HCT116 (cell line): ENCODE data around the gene NBAS. TPM values are rescaled to one million over a fixed set of nuclear protein-coding genes. Genes with fewer than 3 reads are reported as not detected.
A peak's percentile ranks its signal among the peaks of the same experiment; 100 is the strongest.

ENCODE experiments used
- ATAC-seq: fragments of 200-7000 bp; cut with Tn5 transposase; 2 replicates; pipeline ENCODE4 v1.9.1; 2020; ENCODE audit warnings: mild to moderate bottlenecking, moderate library complexity
- BruUV-seq: library from RNA; stranded (reverse); fragments of 400-500 nt; replicated peaks from 2 replicates; lab custom pipeline; 2021; lab: Mats Ljungman, UMichigan
- CTCF ChIA-PET: fragments of 300-600 bp; sonication (Branson Sonifier 250); formaldehyde crosslinking; loops from one replicate; lab custom pipeline; 2021; ENCODE audit warnings: antibody characterized with exemption; lab: Charles Lee
- POLR2A ChIA-PET: fragments of 300-600, 350-600 bp; sonication (Branson Sonifier 250); formaldehyde crosslinking; loops from one replicate; lab custom pipeline; 2021; ENCODE audit warnings: antibody characterized with exemption; lab: Charles Lee
- RAD21 ChIA-PET, 2 experiments: fragments of 300-600 bp; sonication (Branson Sonifier 250); formaldehyde crosslinking; loops; one replicate each; lab custom pipeline; 2023; ENCODE audit warnings: low total read pairs in 2 of 2; ENCODE audit not compliant: uncharacterized antibody in 2 of 2, unreplicated experiment in 2 of 2, low non-redundant PET in 1 of 2; lab: Charles Lee
- DNase-seq: peaks from one replicate; pipeline ENCODE4 v3.0.0-alpha.2; 2010; ENCODE audit warnings: low read depth, low spot score
- H2AFZ ChIP-seq: fragments of 200-600 bp; shearing (Covaris generic), sonication (generic); 2 replicates; pipeline ENCODE4 v1.6.1; 2017; ENCODE audit warnings: low read depth, mixed run types, mixed read lengths, antibody characterized with exemption, low read length; ENCODE audit not compliant: poor library complexity, severe bottlenecking
- H3K27ac ChIP-seq: 2 replicates; pipeline ENCODE4 v1.5.1; 2012; ENCODE audit warnings: low read depth, low read length
- H3K27me3 ChIP-seq: fragments of 200-600 bp; sonication (generic); 2 replicates; pipeline ENCODE4 v1.6.1; 2016; ENCODE audit warnings: mixed run types, low read length, mixed read lengths; ENCODE audit not compliant: insufficient read depth
- H3K36me3 ChIP-seq, 2 experiments: fragments of 200-500 bp in 1 of 2; fragments of 200-600 bp in 1 of 2; sonication (Bioruptor generic) in 1 of 2; sonication (generic) in 1 of 2; 2 replicates each; pipeline versions ENCODE4 v1.5.1 to v1.6.1; 2014 to 2016; ENCODE audit warnings: low read length in 2 of 2, inconsistent platforms in 1 of 2, mixed read lengths in 1 of 2, mixed run types in 1 of 2; ENCODE audit not compliant: insufficient read depth in 2 of 2, control insufficient read depth in 1 of 2
- H3K4me1 ChIP-seq, 2 experiments: fragments of 200-600 bp in 1 of 2; sonication (generic) in 1 of 2; 2 replicates each; pipeline versions ENCODE4 v1.5.1 to v1.6.1; 2012 to 2017; ENCODE audit warnings: low read length in 2 of 2, inconsistent platforms in 1 of 2, mild to moderate bottlenecking in 1 of 2, mixed read lengths in 1 of 2, mixed run types in 1 of 2, moderate library complexity in 1 of 2; ENCODE audit not compliant: insufficient read depth in 2 of 2, control insufficient read depth in 1 of 2
- H3K4me2 ChIP-seq: fragments of 200-600 bp; sonication (generic); 2 replicates; pipeline ENCODE4 v1.6.1; 2017; ENCODE audit warnings: mixed run types, low read length, mixed read lengths
- H3K4me3 ChIP-seq, 2 experiments: fragments of 200-600 bp in 1 of 2; sonication (generic) in 1 of 2; replicated peaks in 1 of 2; 2 replicates each; pipeline ENCODE4 v1.5.1; 2011 to 2016; ENCODE audit warnings: low read length in 2 of 2, control low read depth in 1 of 2, low read depth in 1 of 2, mild to moderate bottlenecking in 1 of 2, mixed read lengths in 1 of 2, mixed run types in 1 of 2
- H3K79me2 ChIP-seq: fragments of 200-600 bp; sonication (generic); 2 replicates; pipeline ENCODE4 v1.6.1; 2017; ENCODE audit warnings: mild to moderate bottlenecking, mixed run types, low read length, moderate library complexity, mixed read lengths; ENCODE audit not compliant: insufficient read depth
- H3K9ac ChIP-seq: fragments of 200-600 bp; sonication (generic); 2 replicates; pipeline ENCODE4 v1.6.1; 2016; ENCODE audit warnings: low read length, mixed read lengths
- H3K9me2 ChIP-seq: fragments of 200-600 bp; sonication (generic), shearing (Covaris generic); 2 replicates; pipeline ENCODE4 v1.6.1; 2017; ENCODE audit warnings: mixed run types, mild to moderate bottlenecking, moderate library complexity; ENCODE audit not compliant: insufficient read depth
- H3K9me3 ChIP-seq, 2 experiments: fragments of 200-500 bp in 1 of 2; fragments of 200-600 bp in 1 of 2; sonication (Bioruptor generic) in 1 of 2; sonication (generic) in 1 of 2; 2 replicates each; pipeline ENCODE4 v1.6.1; 2014 to 2017; ENCODE audit warnings: low read length in 2 of 2, mixed read lengths in 2 of 2, inconsistent platforms in 1 of 2, low read depth in 1 of 2, mild to moderate bottlenecking in 1 of 2, mixed run types in 1 of 2, moderate library complexity in 1 of 2; ENCODE audit not compliant: control insufficient read depth in 1 of 2, insufficient read depth in 1 of 2
- H4K20me1 ChIP-seq: fragments of 200-600 bp; sonication (generic), shearing (Covaris generic); 2 replicates; pipeline ENCODE4 v1.6.1; 2017; ENCODE audit warnings: mixed run types, mild to moderate bottlenecking, moderate library complexity; ENCODE audit not compliant: insufficient read depth
- ATF3 ChIP-seq: IDR thresholded peaks from 2 replicates; pipeline ENCODE4 v1.6.1; 2012
- CBX3 ChIP-seq: IDR thresholded peaks from 2 replicates; pipeline ENCODE4 v1.6.1; 2012; ENCODE audit warnings: low read depth
- CTCF ChIP-seq, 3 experiments: fragments of 200-600 bp in 1 of 3; sonication (generic) in 1 of 3; IDR thresholded peaks in 2 of 3; conservative IDR thresholded peaks in 1 of 3; 2 replicates each; pipeline ENCODE4 v1.5.1; 2012 to 2017; ENCODE audit warnings: low read depth in 2 of 3, low read length in 2 of 3, antibody characterized with exemption in 1 of 3, borderline replicate concordance in 1 of 3, control low read depth in 1 of 3, mild to moderate bottlenecking in 1 of 3, mixed read lengths in 1 of 3, mixed run types in 1 of 3, moderate library complexity in 1 of 3; ENCODE audit not compliant: insufficient read depth in 1 of 3
- ELF1 ChIP-seq: IDR thresholded peaks from 2 replicates; pipeline ENCODE4 v1.6.1; 2012; ENCODE audit warnings: low read depth, borderline replicate concordance
- EZH2 ChIP-seq: fragments of 200-600 bp; sonication (generic); IDR thresholded peaks from 2 replicates; pipeline ENCODE4 v1.6.1; 2017; ENCODE audit warnings: antibody characterized with exemption, mixed run types
- EZH2phosphoT487 ChIP-seq: fragments of 200-600 bp; IDR thresholded peaks from 2 replicates; pipeline ENCODE4 v1.6.1; 2018; ENCODE audit warnings: antibody characterized with exemption, borderline replicate concordance
- FOSL1 ChIP-seq: IDR thresholded peaks from 2 replicates; pipeline ENCODE4 v1.6.1; 2012; ENCODE audit warnings: low read depth
- JUND ChIP-seq: IDR thresholded peaks from 2 replicates; pipeline ENCODE4 v1.6.1; 2012
- POLR2A ChIP-seq: IDR thresholded peaks from 2 replicates; pipeline ENCODE4 v1.7.0; 2011; ENCODE audit warnings: borderline replicate concordance; ENCODE audit not compliant: insufficient read depth, insufficient read length; ENCODE audit errors: extremely low read depth
- POLR2AphosphoS5 ChIP-seq: IDR thresholded peaks from 2 replicates; pipeline ENCODE4 v1.6.1; 2011; ENCODE audit warnings: mild to moderate bottlenecking, low read depth, low read length, moderate library complexity
- RAD21 ChIP-seq: IDR thresholded peaks from 2 replicates; pipeline ENCODE4 v1.6.1; 2012; ENCODE audit warnings: low read depth, mild to moderate bottlenecking
- SIN3A ChIP-seq: IDR thresholded peaks from 2 replicates; pipeline ENCODE4 v1.6.1; 2012; ENCODE audit warnings: low read depth
- SRF ChIP-seq: IDR thresholded peaks from 2 replicates; pipeline ENCODE4 v1.6.1; 2012; ENCODE audit warnings: low read depth
- ZFX ChIP-seq: fragments of 450-650 bp; IDR thresholded peaks from 2 replicates; pipeline ENCODE4 v1.6.1; 2017
- ZNF274 ChIP-seq: fragments of 200-500 bp; sonication (Bioruptor generic); IDR thresholded peaks from 2 replicates; pipeline ENCODE4 v1.6.1; 2014; ENCODE audit warnings: mild to moderate bottlenecking, low read depth, low read length, inconsistent platforms
- intact Hi-C: fragments of 100-400 bp; cut with micrococcal nuclease; formaldehyde crosslinking; loops from 2 replicates; pipeline ENCODE4 v1.10.0; 2022
- total RNA-seq: library from RNA; stranded (reverse); gene quantifications from one replicate; pipeline ENCODE4 v1.2.1, GENCODE V29; 2021; ENCODE audit not compliant: unreplicated experiment

The NBAS gene
- total RNA-seq, 1 experiment from 2014 or later: 32.8 TPM

- RAD21 ChIA-PET: no interaction called here
- H3K27me3 ChIP-seq: no peaks in the 10 kb centered on the region
Observed at GRCh38 chr2:15176604-15177003, 384.5 kb downstream of the NBAS start.

DNA sequence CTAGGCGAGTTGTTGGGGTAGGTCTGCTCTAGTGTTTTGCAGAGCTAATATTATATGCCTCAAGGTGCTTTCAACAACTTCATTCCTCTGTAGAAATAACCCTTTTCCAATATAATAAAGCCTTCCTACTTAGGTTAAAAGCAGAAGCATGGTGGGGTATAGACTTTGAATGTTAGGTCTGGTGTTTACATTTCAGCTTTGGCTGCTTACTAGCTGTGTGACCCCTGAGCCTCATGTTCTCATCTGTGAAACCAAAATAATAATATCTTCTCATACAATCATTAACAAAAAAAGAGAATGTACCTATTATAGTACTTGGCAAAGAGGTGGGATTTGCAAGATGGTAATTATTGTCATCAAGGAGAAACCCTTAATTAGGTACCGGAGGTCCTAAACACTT lies 386.6 kb downstream of the NBAS start:
- H3K4me1 ChIP-seq: peaks cover 23 to 28% of the 10 kb centered on the region in 2 experiments
- H3K36me3 ChIP-seq: no peaks in the 10 kb centered on the region
- ChIA-PET RAD21 (no interaction called here), CTCF (no interaction called here), POLR2A (no interaction called here)
- H3K9me3 ChIP-seq: no peaks in the 10 kb centered on the region
- no peak overlapping the region for H3K9ac ChIP-seq
- H3K4me3 ChIP-seq: no peak overlapping the region
- ATAC-seq (no peak), DNase-seq (no peak)
- H4K20me1 ChIP-seq: no peaks in the 10 kb centered on the region
- no peaks in the 10 kb centered on the region for H3K79me2 ChIP-seq
- H3K27ac ChIP-seq: no peak overlapping the region
- H3K27me3 ChIP-seq: no peaks in the 10 kb centered on the region
- H3K4me2 ChIP-seq: no peak overlapping the region
- TF ChIP-seq ELF1 (no peak), FOSL1 (no peak), JUND (no peak), CBX3 (no peak), POLR2A (no peak), POLR2AphosphoS5 (no peak), RAD21 (no peak), EZH2phosphoT487 (no peak), CTCF (IDR thresholded peaks at IDR 0.05 in 2 of 3, conservative IDR thresholded peaks at IDR 0.05 in 1 of 3; ENCODE audit: borderline replicate concordance in 1 of 3, insufficient read depth in 1 of 3, low read depth in 2 of 3, low read length in 2 of 3) (no peak), EZH2 (no peak)
- intact Hi-C loops: no loop called here
- BruUV-seq: no TSS peak
- H3K9me2 ChIP-seq: no peaks in the 10 kb centered on the region
- no peak overlapping the region for H2AFZ ChIP-seq

More at GRCh38 chr2:15176604-15177003, 384.5 kb downstream of the NBAS start:
- intact Hi-C loops: no loop called here
- CTCF ChIA-PET: no interaction called here
- Histone ChIP-seq H3K4me1 (peaks cover 18% of the 10 kb centered on the region in 2 experiments), H3K9me2 (no peaks in the 10 kb centered on the region), H3K27ac (no peak overlapping the region), H3K79me2 (no peaks in the 10 kb centered on the region), H3K9ac (no peak overlapping the region), H4K20me1 (no peaks in the 10 kb centered on the region), H3K4me2 (peak overlapping the region; percentile 55), H3K9me3 (no peaks in the 10 kb centered on the region), H3K4me3 (no peak overlapping the region), H3K36me3 (no peaks in the 10 kb centered on the region), H2AFZ (no peak overlapping the region)
- POLR2A ChIA-PET: no interaction called here
- TF ChIP-seq ZNF274 (no peak), RAD21 (no peak), ATF3 (no peak), SIN3A (no peak), SRF (no peak), ZFX (no peak)
- DNase-seq: no peak
- peak; percentile 7; the same call in 1 of the 2 replicates for ATAC-seq
- no TSS peak for BruUV-seq
